ENCODE data around the gene KRTAP1-3. TPM values are rescaled to one million over a fixed set of nuclear protein-coding genes. Genes with fewer than 3 reads are reported as not detected.

KRTAP1-3 gene
- total and polyA plus RNA-seq, 2 donors (not counting 1 experiment from before 2014, with no cell fraction given): not detected

DNA sequence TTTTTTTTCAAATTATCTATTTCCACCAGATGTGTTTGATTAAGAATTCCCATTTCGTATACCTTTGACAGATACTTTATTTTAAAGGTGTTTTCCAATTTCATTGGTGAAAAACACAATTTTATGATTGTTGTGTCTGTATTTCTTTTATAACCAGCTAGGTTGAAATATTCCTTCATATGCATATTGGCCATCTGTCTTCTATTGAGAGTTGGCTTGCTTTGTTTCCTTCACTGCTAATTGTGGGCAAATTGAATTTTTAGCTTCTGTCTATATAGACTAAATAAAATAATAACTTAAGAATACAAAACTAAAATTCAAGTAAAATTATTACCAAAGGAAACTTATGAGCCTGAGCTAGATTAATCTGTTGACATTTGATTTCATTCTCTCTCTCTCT is 39.6 kb downstream of the KRTAP1-3 start:
- CTCF ChIA-PET: interaction anchor here (0.6 kb wide), 1 partner anchor 436 kb away, joined by 3 read pairs; no protein-coding TSS in a partner anchor

DNA sequence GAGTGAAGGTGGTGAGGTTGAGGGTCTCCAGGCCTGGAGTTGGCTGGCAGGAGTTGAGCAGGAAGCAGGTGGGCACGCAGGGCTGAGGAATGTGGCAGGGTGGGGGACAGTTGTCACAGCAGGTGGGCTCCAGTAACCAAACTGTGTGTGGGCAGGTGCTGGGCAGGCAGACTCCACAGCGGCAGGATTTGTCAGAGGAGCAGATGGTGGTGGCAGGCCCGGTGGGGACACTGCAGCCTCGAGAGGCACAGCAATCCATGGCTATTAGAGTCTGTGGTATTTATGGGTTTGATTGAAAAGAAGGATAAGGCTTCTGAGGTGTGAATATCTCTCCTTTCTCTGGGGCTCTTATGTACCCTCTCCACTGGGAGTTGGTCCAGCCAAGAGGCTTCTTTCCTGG is 40.8 kb downstream of the KRTAP1-3 start, which contains the start of gene KRTAP3-3:
Gene KRTAP3-3, minus strand, starts transcription at position 326 of the 400 bp plus-strand sequence. Its CDS starts 67 bp downstream, at position 259.
- POLR2A ChIA-PET: no interaction called here
- Mint-ChIP-seq H3K4me1 (no peaks in the 10 kb centered on the region), H3K9me3 (ENCODE audit: insufficient read depth) (no peaks in the 10 kb centered on the region), H3K4me3 (no peak within 1 kb of the TSS), H3K27ac (no peak within 1 kb of the TSS), H3K27me3 (peaks cover 55% of the 10 kb centered on the region)
- WGBS (ENCODE audit: insufficient coverage): 68% methylated on average over 4 of the region's 4 CpGs
- intact Hi-C loops (cut with micrococcal nuclease): no loop called here
- ATAC-seq (ENCODE audit: low read depth): no peak
- H3K4me3 ChIP-seq (ENCODE audit: control extremely low read depth in 1 of 5, extremely low read depth in 1 of 5, insufficient read depth in 1 of 5, low read depth in 2 of 5, low read length in 4 of 5): no peak within 1 kb of the TSS
- TF ChIP-seq, protein P1, sequence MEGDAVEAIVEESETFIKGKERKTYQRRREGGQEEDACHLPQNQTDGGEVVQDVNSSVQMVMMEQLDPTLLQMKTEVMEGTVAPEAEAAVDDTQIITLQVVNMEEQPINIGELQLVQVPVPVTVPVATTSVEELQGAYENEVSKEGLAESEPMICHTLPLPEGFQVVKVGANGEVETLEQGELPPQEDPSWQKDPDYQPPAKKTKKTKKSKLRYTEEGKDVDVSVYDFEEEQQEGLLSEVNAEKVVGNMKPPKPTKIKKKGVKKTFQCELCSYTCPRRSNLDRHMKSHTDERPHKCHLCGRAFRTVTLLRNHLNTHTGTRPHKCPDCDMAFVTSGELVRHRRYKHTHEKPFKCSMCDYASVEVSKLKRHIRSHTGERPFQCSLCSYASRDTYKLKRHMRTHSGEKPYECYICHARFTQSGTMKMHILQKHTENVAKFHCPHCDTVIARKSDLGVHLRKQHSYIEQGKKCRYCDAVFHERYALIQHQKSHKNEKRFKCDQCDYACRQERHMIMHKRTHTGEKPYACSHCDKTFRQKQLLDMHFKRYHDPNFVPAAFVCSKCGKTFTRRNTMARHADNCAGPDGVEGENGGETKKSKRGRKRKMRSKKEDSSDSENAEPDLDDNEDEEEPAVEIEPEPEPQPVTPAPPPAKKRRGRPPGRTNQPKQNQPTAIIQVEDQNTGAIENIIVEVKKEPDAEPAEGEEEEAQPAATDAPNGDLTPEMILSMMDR (IDR thresholded peaks at IDR 0.05): no peak
- no peak for TF ChIP-seq EZH2 (IDR thresholded peaks at IDR 0.05; ENCODE audit: borderline replicate concordance, insufficient read depth, low read depth, low read length, poor library complexity, severe bottlenecking)
- no peak within 1 kb of the TSS for H3K27ac ChIP-seq (ENCODE audit: low read length in 2 of 2)
- H3K27me3 ChIP-seq (replicated peaks in 1 of 4; ENCODE audit: control extremely low read depth in 1 of 4, control insufficient read depth in 3 of 4, insufficient read depth in 4 of 4, low read length in 3 of 4): peaks cover 0 to 10% (median 6%) of the 10 kb centered on the region in 4 experiments
- no peak for DNase-seq
- no peak within 1 kb of the TSS for H3K4me2 ChIP-seq (replicated peaks; ENCODE audit: low read depth, low read length, poor library complexity, severe bottlenecking)
- H3K9me3 ChIP-seq (ENCODE audit: control extremely low read depth in 1 of 3, control insufficient read depth in 2 of 3, insufficient read depth in 1 of 3, low read length in 2 of 3): no peaks in the 10 kb centered on the region
- no peaks in the 10 kb centered on the region for H3K4me1 ChIP-seq (ENCODE audit: control insufficient read depth in 2 of 2, insufficient read depth in 2 of 2, low read length in 2 of 2)
- H2AFZ ChIP-seq (ENCODE audit: insufficient read depth, low read depth, low read length, poor library complexity, severe bottlenecking): no peak within 1 kb of the TSS
- no peaks in the 10 kb centered on the region for H3K79me2 ChIP-seq (ENCODE audit: control insufficient read depth, insufficient read depth, low read length)
- no peaks in the 10 kb centered on the region for H3K36me3 ChIP-seq (replicated peaks in 1 of 2; ENCODE audit: control extremely low read depth in 1 of 2, control insufficient read depth in 1 of 2, extremely low read depth in 1 of 2, insufficient read depth in 2 of 2, low read length in 1 of 2)
- no peak within 1 kb of the TSS for H3K9ac ChIP-seq (ENCODE audit: low read length)
- CTCF ChIA-PET: no interaction called here
- H4K20me1 ChIP-seq (ENCODE audit: control insufficient read depth, insufficient read depth, low read length, poor library complexity, severe bottlenecking): no peaks in the 10 kb centered on the region

More for the DNA sequence above, 39.6 kb downstream of the KRTAP1-3 start:
- no peak overlapping the region for H3K4me2 ChIP-seq (replicated peaks; ENCODE audit: low read depth, low read length, poor library complexity, severe bottlenecking)
- WGBS (ENCODE audit: insufficient coverage): no CpG with 5 or more reads among the region's 1 CpG
- H3K9ac ChIP-seq (ENCODE audit: low read length): no peak overlapping the region
- Mint-ChIP-seq H3K4me3 (no peak overlapping the region), H3K27me3 (peaks cover 56% of the 10 kb centered on the region), H3K27ac (no peak overlapping the region), H3K9me3 (ENCODE audit: insufficient read depth) (no peaks in the 10 kb centered on the region), H3K4me1 (no peaks in the 10 kb centered on the region)
- no peak overlapping the region for H3K27ac ChIP-seq (ENCODE audit: low read length in 2 of 2)
- peaks cover 0 to 10% (median 6%) of the 10 kb centered on the region in 4 experiments for H3K27me3 ChIP-seq (replicated peaks in 1 of 4; ENCODE audit: control extremely low read depth in 1 of 4, control insufficient read depth in 3 of 4, insufficient read depth in 4 of 4, low read length in 3 of 4)
- TF ChIP-seq EZH2 (IDR thresholded peaks at IDR 0.05; ENCODE audit: borderline replicate concordance, insufficient read depth, low read depth, low read length, poor library complexity, severe bottlenecking): no peak
- TF ChIP-seq, protein P1 (IDR thresholded peaks at IDR 0.05): no peak
- DNase-seq: no peak
- H2AFZ ChIP-seq (ENCODE audit: insufficient read depth, low read depth, low read length, poor library complexity, severe bottlenecking): no peak overlapping the region
- intact Hi-C loops (cut with micrococcal nuclease): no loop called here
- no peaks in the 10 kb centered on the region for H3K9me3 ChIP-seq (ENCODE audit: control extremely low read depth in 1 of 3, control insufficient read depth in 2 of 3, insufficient read depth in 1 of 3, low read length in 2 of 3)
- POLR2A ChIA-PET: no interaction called here
- no peaks in the 10 kb centered on the region for H3K79me2 ChIP-seq (ENCODE audit: control insufficient read depth, insufficient read depth, low read length)
- no peaks in the 10 kb centered on the region for H3K4me1 ChIP-seq (ENCODE audit: control insufficient read depth in 2 of 2, insufficient read depth in 2 of 2, low read length in 2 of 2)
- no peaks in the 10 kb centered on the region for H3K36me3 ChIP-seq (replicated peaks in 1 of 2; ENCODE audit: control extremely low read depth in 1 of 2, control insufficient read depth in 1 of 2, extremely low read depth in 1 of 2, insufficient read depth in 2 of 2, low read length in 1 of 2)
- H4K20me1 ChIP-seq (ENCODE audit: control insufficient read depth, insufficient read depth, low read length, poor library complexity, severe bottlenecking): no peaks in the 10 kb centered on the region
- no peak overlapping the region for H3K4me3 ChIP-seq (ENCODE audit: control extremely low read depth in 1 of 5, extremely low read depth in 1 of 5, insufficient read depth in 1 of 5, low read depth in 2 of 5, low read length in 4 of 5)
- no peak for ATAC-seq (ENCODE audit: low read depth)
